GM06990 (cell line): ENCODE results near the gene ARHGAP9.
"Not testable (repeated sequence)": the region's sequence is repeated elsewhere in the genome, so short reads cannot be mapped to it uniquely, and the experiment has no call there.

Source experiments
- DNase-seq: peaks from one replicate; pipeline ENCODE4 v3.0.0-alpha.2; 2011; ENCODE audit not compliant: insufficient read length; ENCODE audit errors: extremely low read depth
- H3K27me3 ChIP-seq: replicated peaks from 2 replicates; pipeline ENCODE4 v1.6.0; 2011; ENCODE audit warnings: low read length; ENCODE audit not compliant: control insufficient read depth, insufficient read depth
- H3K36me3 ChIP-seq: 2 replicates; pipeline ENCODE4 v1.5.1; 2011; ENCODE audit warnings: low read length; ENCODE audit not compliant: control insufficient read depth, insufficient read depth
- H3K4me3 ChIP-seq: replicated peaks from 2 replicates; pipeline ENCODE4 v1.5.1; 2011; ENCODE audit warnings: low read depth, mild to moderate bottlenecking, control low read depth, low read length
- TF ChIP-seq, protein P1 (sequence below): IDR thresholded peaks from 2 replicates; pipeline ENCODE4 v1.5.1; 2011; ENCODE audit warnings: low read length, control low read depth, mild to moderate bottlenecking, inconsistent platforms; ENCODE audit not compliant: insufficient read depth, poor library complexity, severe bottlenecking

ARHGAP9 gene

GRCh38 chr12:57518176-57518919 is 38.7 kb upstream of the ARHGAP9 start:
- Histone ChIP-seq H3K27me3 (no peaks in the 10 kb centered on the region), H3K36me3 (peaks cover 28% of the 10 kb centered on the region), H3K4me3 (peak overlapping the region; percentile 95)
- no peak for DNase-seq
- TF ChIP-seq, protein P1, sequence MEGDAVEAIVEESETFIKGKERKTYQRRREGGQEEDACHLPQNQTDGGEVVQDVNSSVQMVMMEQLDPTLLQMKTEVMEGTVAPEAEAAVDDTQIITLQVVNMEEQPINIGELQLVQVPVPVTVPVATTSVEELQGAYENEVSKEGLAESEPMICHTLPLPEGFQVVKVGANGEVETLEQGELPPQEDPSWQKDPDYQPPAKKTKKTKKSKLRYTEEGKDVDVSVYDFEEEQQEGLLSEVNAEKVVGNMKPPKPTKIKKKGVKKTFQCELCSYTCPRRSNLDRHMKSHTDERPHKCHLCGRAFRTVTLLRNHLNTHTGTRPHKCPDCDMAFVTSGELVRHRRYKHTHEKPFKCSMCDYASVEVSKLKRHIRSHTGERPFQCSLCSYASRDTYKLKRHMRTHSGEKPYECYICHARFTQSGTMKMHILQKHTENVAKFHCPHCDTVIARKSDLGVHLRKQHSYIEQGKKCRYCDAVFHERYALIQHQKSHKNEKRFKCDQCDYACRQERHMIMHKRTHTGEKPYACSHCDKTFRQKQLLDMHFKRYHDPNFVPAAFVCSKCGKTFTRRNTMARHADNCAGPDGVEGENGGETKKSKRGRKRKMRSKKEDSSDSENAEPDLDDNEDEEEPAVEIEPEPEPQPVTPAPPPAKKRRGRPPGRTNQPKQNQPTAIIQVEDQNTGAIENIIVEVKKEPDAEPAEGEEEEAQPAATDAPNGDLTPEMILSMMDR: no peak

- not testable (repeated sequence) for H3K27me3 ChIP-seq, H3K4me3 ChIP-seq, DNase-seq
- H3K36me3 ChIP-seq: peaks cover 32% of the 10 kb centered on the region
These were observed 38.1 kb upstream of the ARHGAP9 start for GRCh38 chr12:57517718-57518117.

DNA sequence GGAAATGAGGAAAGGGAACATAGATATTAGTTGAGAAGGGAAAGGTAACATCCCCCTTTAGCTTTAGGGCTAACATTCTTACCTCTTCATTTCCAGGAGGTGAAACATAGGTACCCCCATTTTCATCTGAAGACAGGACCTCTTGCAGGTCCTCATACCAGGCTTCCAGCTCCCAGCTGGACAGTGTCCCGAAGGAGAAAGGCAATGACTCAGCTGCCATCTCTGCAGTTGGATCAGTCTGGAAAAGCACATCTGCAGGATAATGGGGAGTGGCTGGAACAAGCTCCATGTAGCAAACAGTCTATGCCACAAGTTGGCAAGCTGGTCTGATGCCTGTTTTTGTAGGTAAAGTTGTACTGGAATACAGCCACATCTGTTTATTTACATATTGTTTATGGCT is 37.5 kb upstream of the ARHGAP9 start:
- TF ChIP-seq, protein P1: no peak
- Histone ChIP-seq H3K27me3 (no peaks in the 10 kb centered on the region), H3K36me3 (peaks cover 32% of the 10 kb centered on the region), H3K4me3 (no peak overlapping the region)
- DNase-seq: no peak

DNA sequence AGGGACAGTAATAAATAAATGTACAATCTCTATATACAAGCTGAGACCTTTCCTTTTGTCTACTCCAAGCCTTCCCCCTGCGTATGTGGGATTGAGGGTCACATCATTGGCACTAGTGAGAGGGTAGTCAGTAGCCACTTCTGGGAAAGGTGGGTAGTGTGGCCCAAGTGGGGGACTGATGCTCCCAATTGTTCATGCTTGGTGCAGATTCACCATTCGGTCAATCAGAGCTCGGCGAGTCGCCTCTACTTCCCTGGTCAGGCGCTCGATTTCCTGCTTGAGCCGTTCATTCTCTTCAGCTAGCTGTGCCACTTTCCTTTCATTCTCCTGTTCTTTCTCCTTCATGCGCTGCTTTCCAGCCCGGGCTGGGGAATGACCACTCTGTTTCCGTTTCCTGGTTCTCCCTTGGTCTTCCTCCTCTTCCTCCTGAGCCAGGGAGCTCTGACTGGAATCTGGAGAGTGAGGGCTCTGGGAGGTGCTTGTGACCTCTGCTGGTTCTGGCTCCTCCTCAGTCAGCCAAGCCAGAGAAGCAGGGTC is 37.0 kb upstream of the ARHGAP9 start:
- peaks cover 36% of the 10 kb centered on the region for H3K36me3 ChIP-seq

DNA sequence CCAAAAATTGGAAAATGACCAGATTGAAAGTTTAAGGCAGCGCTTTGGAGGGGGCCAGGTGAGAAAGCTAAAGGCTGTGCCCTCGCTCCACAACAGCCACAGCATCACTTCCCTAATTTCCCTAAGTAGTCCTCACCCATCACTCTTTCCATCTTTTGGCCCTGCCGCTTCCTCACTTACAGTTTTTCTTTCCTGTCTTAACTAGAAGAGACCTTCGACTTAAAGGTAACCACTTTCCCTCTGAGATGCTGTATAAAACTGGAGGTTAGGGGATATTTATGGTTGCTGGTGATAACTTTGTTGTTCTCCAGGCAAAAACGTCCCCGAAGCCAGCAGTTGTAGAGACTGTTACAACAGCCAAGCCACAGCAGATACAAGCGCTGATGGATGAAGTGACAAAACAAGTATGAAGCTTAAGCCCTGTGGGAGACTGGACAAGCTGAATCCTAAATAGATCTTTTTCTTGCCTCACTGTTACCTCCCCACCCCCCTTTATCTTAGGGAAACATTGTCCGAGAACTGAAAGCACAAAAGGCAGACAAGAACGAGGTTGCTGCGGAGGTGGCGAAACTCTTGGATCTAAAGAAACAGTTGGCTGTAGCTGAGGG is 36.4 kb upstream of the ARHGAP9 start:
- TF ChIP-seq, protein P1: no peak
- DNase-seq: no peak

More for the DNA sequence above, 37.0 kb upstream of the ARHGAP9 start:
- TF ChIP-seq, protein P1: no peak
- no peak overlapping the region for H3K4me3 ChIP-seq
- H3K27me3 ChIP-seq: no peaks in the 10 kb centered on the region
- DNase-seq: no peak

DNA sequence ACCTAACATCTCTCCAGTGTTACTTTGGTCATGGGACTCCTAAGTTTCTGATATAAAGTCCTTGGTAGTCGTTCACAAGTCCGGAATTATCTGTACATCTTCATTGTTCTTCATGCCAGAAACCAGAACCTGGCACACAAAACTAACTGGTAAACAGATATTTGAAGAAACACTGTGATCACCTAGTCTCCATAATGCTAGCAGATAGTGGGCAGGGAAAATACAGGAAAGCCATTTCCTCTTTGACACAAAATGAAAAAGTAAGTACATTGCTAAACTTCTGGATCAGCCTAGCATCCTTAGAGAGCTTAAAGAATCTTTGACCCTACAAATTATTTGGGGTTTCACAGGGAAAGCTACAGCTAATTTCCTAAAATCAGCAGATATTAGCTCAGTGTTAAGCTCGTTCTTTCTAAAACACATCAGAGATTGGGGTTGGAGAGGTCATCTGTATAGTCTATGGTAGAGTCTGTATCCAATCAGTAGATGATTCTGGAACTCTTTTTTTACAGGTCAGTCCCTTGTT is 35.8 kb upstream of the ARHGAP9 start:
- DNase-seq: no peak
- TF ChIP-seq, protein P1: no peak
- H3K4me3 ChIP-seq: no peak overlapping the region
- H3K27me3 ChIP-seq: no peaks in the 10 kb centered on the region
- H3K36me3 ChIP-seq: peaks cover 39% of the 10 kb centered on the region

More for the DNA sequence above, 36.4 kb upstream of the ARHGAP9 start:
- Histone ChIP-seq H3K36me3 (peaks cover 39% of the 10 kb centered on the region), H3K27me3 (no peaks in the 10 kb centered on the region), H3K4me3 (no peak overlapping the region)
